OCI-LY1 (cell line): ENCODE data around the gene MTHFD1L.
"Not testable (repeated sequence)": the region's sequence is repeated elsewhere in the genome, so short reads cannot be mapped to it uniquely, and the experiment has no call there.

Experiments
- CTCF ChIP-seq: fragments of 200-600 bp; sonication (generic), shearing (Covaris generic); IDR thresholded peaks from 2 replicates; pipeline ENCODE4 v1.5.1; 2017; ENCODE audit warnings: mild to moderate bottlenecking, antibody characterized with exemption, low read length, moderate library complexity, mixed read lengths
- EZH2 ChIP-seq: fragments of 200-600 bp; sonication (generic), shearing (Covaris generic); IDR thresholded peaks from 2 replicates; pipeline ENCODE4 v1.8.0; 2017; ENCODE audit warnings: borderline replicate concordance, mixed run types, mild to moderate bottlenecking, antibody characterized with exemption, low read length, moderate library complexity, mixed read lengths

- TF ChIP-seq CTCF, EZH2: not testable (repeated sequence)
Observed at GRCh38 chr6:151127133-151127798, 261.8 kb downstream of the MTHFD1L start.
